IMR-90 (cell line): Measurements from ENCODE around the gene MBNL3. TPM values are rescaled to one million over a fixed set of nuclear protein-coding genes. Genes with fewer than 3 reads are reported as not detected.

Experiments used
- ATAC-seq: fragments of 200-7000 bp; cut with Tn5 transposase; 2 replicates; pipeline ENCODE4 v1.9.1; 2020; ENCODE audit warnings: low read depth, mild to moderate bottlenecking, moderate library complexity
- BruUV-seq: library from RNA; stranded (reverse); fragments of 400-500 nt; replicated peaks from 2 replicates; lab custom pipeline; 2021; lab: Mats Ljungman, UMichigan
- CTCF ChIA-PET: fragments of 300-600 bp; formaldehyde crosslinking; extraction: SDS; loops from one replicate; lab custom pipeline; 2021; ENCODE audit warnings: antibody characterized with exemption; lab: Yijun Ruan, JAX
- POLR2A ChIA-PET: fragments of 300-600 bp; sonication (Branson Sonifier 250); formaldehyde crosslinking; loops from one replicate; lab custom pipeline; 2022; ENCODE audit warnings: antibody characterized with exemption; ENCODE audit not compliant: unreplicated experiment; lab: Charles Lee
- DNase-seq: peaks from one replicate; pipeline ENCODE4 v3.0.0; 2013
- H2AFZ ChIP-seq: replicated peaks from 2 replicates; pipeline ENCODE3; 2013; ENCODE audit warnings: low read length, mild to moderate bottlenecking; ENCODE audit not compliant: poor library complexity
- H2AK5ac ChIP-seq: 2 replicates; pipeline ENCODE4 v1.6.1; 2013; ENCODE audit warnings: low read depth, low read length, inconsistent platforms
- H2AK9ac ChIP-seq: replicated peaks from 2 replicates; pipeline ENCODE3; 2013; ENCODE audit warnings: mild to moderate bottlenecking, low read depth, low read length, moderate library complexity; ENCODE audit not compliant: poor library complexity
- H2BK120ac ChIP-seq: 2 replicates; pipeline ENCODE4 v1.6.1; 2013; ENCODE audit warnings: low read depth, low read length, inconsistent platforms
- H2BK15ac ChIP-seq: 3 replicates; pipeline ENCODE4 v1.6.1; 2013; ENCODE audit warnings: low read depth, low read length, inconsistent platforms
- H2BK20ac ChIP-seq: 2 replicates; pipeline ENCODE4 v1.6.1; 2013; ENCODE audit warnings: low read depth, mild to moderate bottlenecking, inconsistent platforms, low read length, moderate library complexity
- H2BK5ac ChIP-seq: 2 replicates; pipeline ENCODE4 v1.6.1; 2013; ENCODE audit warnings: mild to moderate bottlenecking, low read depth, low read length, inconsistent platforms; ENCODE audit not compliant: poor library complexity, severe bottlenecking
- H3K14ac ChIP-seq: replicated peaks from 2 replicates; pipeline ENCODE4 v1.6.1; 2013; ENCODE audit warnings: low read depth, low read length, inconsistent platforms
- H3K18ac ChIP-seq: 2 replicates; pipeline ENCODE4 v1.6.1; 2013; ENCODE audit warnings: low read depth, low read length, control low read depth
- H3K23ac ChIP-seq: 2 replicates; pipeline ENCODE4 v1.6.1; 2013; ENCODE audit warnings: low read depth, low read length, inconsistent platforms
- H3K27ac ChIP-seq: 2 replicates; pipeline ENCODE4 v1.5.1; 2013; ENCODE audit warnings: mild to moderate bottlenecking, control low read depth, low read length; ENCODE audit not compliant: insufficient read depth
- H3K27me3 ChIP-seq: 2 replicates; pipeline ENCODE4 v1.6.1; 2013; ENCODE audit warnings: low read length; ENCODE audit not compliant: control insufficient read depth, insufficient read depth
- H3K36me3 ChIP-seq: 2 replicates; pipeline ENCODE4 v1.6.1; 2013; ENCODE audit warnings: low read length, mixed read lengths; ENCODE audit not compliant: control insufficient read depth, insufficient read depth
- H3K4ac ChIP-seq: 2 replicates; pipeline ENCODE4 v1.6.1; 2013; ENCODE audit warnings: low read depth, low read length, inconsistent platforms
- H3K4me1 ChIP-seq: 2 replicates; pipeline ENCODE4 v1.6.1; 2013; ENCODE audit warnings: low read length, mixed read lengths; ENCODE audit not compliant: control insufficient read depth, insufficient read depth
- H3K4me2 ChIP-seq: 2 replicates; pipeline ENCODE4 v1.6.1; 2013; ENCODE audit warnings: low read depth, mild to moderate bottlenecking, control low read depth, low read length, moderate library complexity
- H3K4me3 ChIP-seq: 2 replicates; pipeline ENCODE4 v1.5.1; 2013; ENCODE audit warnings: low read depth, mild to moderate bottlenecking, control low read depth, low read length, moderate library complexity; ENCODE audit not compliant: insufficient read depth
- H3K56ac ChIP-seq: 2 replicates; pipeline ENCODE4 v1.6.1; 2013; ENCODE audit warnings: low read length, inconsistent platforms; ENCODE audit not compliant: insufficient read depth; ENCODE audit errors: extremely low read depth
- H3K79me1 ChIP-seq, 2 experiments: 2 replicates each; pipeline ENCODE4 v1.6.1; 2013; ENCODE audit warnings: low read length in 2 of 2, inconsistent platforms in 1 of 2, low read depth in 1 of 2
- H3K9ac ChIP-seq: 2 replicates; pipeline ENCODE4 v1.6.1; 2013; ENCODE audit warnings: low read depth, low read length, control low read depth
- H3K9me1 ChIP-seq: 2 replicates; pipeline ENCODE4 v1.6.1; 2013; ENCODE audit warnings: low read length, inconsistent platforms; ENCODE audit not compliant: insufficient read depth
- H3K9me3 ChIP-seq: 2 replicates; pipeline ENCODE4 v1.6.1; 2013; ENCODE audit warnings: low read length; ENCODE audit not compliant: control insufficient read depth, insufficient read depth
- H4K20me1 ChIP-seq: 2 replicates; pipeline ENCODE4 v1.6.1; 2013; ENCODE audit warnings: low read length, inconsistent platforms; ENCODE audit not compliant: insufficient read depth
- H4K5ac ChIP-seq: 2 replicates; pipeline ENCODE4 v1.6.1; 2013; ENCODE audit warnings: mild to moderate bottlenecking, low read depth, low read length, control low read depth
- H4K8ac ChIP-seq, 2 experiments: 2 replicates each; pipeline ENCODE4 v1.6.1; 2013; ENCODE audit warnings: low read depth in 2 of 2, low read length in 2 of 2, control low read depth in 1 of 2, inconsistent platforms in 1 of 2
- H4K91ac ChIP-seq: 2 replicates; pipeline ENCODE4 v1.6.1; 2013; ENCODE audit warnings: low read depth, low read length, inconsistent platforms; ENCODE audit not compliant: insufficient read depth
- RCOR1 ChIP-seq: IDR thresholded peaks from 2 replicates; pipeline ENCODE4 v1.6.1; 2012; ENCODE audit warnings: mild to moderate bottlenecking, low read length, improper control_type of control experiment; ENCODE audit not compliant: insufficient replicate concordance
- RFX5 ChIP-seq: IDR thresholded peaks from 2 replicates; pipeline ENCODE4 v1.8.0; 2012; ENCODE audit warnings: low read depth, mild to moderate bottlenecking, low read length, moderate library complexity
- WGBS, 2 experiments: methylation state at CpG; one replicate each; pipeline versions ENCODE4 v1.1.5 to v1.1.7; 2013; ENCODE audit warnings: missing lambda C conversion rate in 2 of 2; ENCODE audit not compliant: insufficient read length in 1 of 2; ENCODE audit errors: extremely low coverage in 2 of 2; 5-methylcytosine and 5-hydroxymethylcytosine counted together
- dilution Hi-C: fragments of 300-500 bp; cut with HindIII; formaldehyde crosslinking; loops from one replicate; pipeline ENCODE4 v1.14.3; 2018; ENCODE audit warnings: low sequenced_read_pairs; ENCODE audit not compliant: unreplicated experiment
- in situ Hi-C: fragments of 300-500 bp; cut with MboI; formaldehyde crosslinking; loops from 3 replicates; pipeline ENCODE4 v1.14.3; 2019; ENCODE audit warnings: low sequenced_read_pairs, inconsistent platforms, mixed read lengths
- intact Hi-C: fragments of 100-400 bp; cut with micrococcal nuclease; formaldehyde crosslinking; loops from 2 replicates; pipeline ENCODE4 v1.10.0; 2022
- polyA plus RNA-seq, 3 experiments: library from polyadenylated mRNA; depleted of rRNA; stranded (reverse); fragments of >200 nt; gene quantifications; 2 replicates each; pipeline ENCODE4 v1.2.3, GENCODE V29; 2012; ENCODE audit warnings: low replicate concordance in 1 of 3
- total RNA-seq: library from RNA; depleted of rRNA; stranded (reverse); fragments of >200 nt; gene quantifications from 2 replicates; pipeline ENCODE4 v1.2.3, GENCODE V29; 2012

The MBNL3 gene
- total and polyA plus RNA-seq, 2 of the 4 experiments (the other 2 are of a cell fraction): 0.32 to 1.1 TPM

DNA sequence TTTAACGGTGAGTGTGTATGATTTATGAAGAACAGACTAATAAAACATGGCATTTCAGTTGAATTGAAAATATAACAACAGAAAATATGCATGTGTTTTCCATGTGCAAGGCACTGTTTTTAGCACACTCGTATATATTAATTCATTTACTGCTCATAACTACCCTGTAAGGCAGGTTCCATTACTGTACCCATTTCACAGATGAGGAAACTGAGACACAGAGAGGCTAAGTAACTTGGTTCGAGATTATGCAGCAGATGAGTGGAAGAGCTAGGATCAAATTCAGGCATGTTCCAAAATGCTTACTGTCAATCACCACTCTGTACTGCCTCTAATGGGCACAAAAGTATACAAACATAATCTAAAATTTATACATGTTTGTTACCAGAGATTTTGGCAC is 20.4 kb downstream of the MBNL3 start:
- Histone ChIP-seq H2AK9ac (no peak overlapping the region), H4K8ac (no peak overlapping the region), H3K27ac (no peak overlapping the region), H2BK20ac (no peak overlapping the region), H2BK5ac (no peak overlapping the region), H4K20me1 (no peaks in the 10 kb centered on the region), H3K9ac (no peak overlapping the region), H3K4me2 (no peak overlapping the region), H4K5ac (no peak overlapping the region), H3K14ac (no peak overlapping the region), H2AK5ac (no peak overlapping the region), H3K79me1 (no peaks in the 10 kb centered on the region), H2BK15ac (no peak overlapping the region), H3K9me1 (no peaks in the 10 kb centered on the region), H3K4ac (no peak overlapping the region), H3K18ac (no peak overlapping the region), H3K9me3 (no peaks in the 10 kb centered on the region), H3K36me3 (no peaks in the 10 kb centered on the region), H3K4me3 (no peak overlapping the region), H2AFZ (no peak overlapping the region), H3K4me1 (no peaks in the 10 kb centered on the region), H4K91ac (no peak overlapping the region), H3K56ac (no peak overlapping the region), H2BK120ac (no peak overlapping the region), H3K27me3 (no peaks in the 10 kb centered on the region), H3K23ac (no peak overlapping the region)
- no peak for DNase-seq
- dilution Hi-C loops (no loop called here), intact Hi-C loops (no loop called here), in situ Hi-C loops (no loop called here)
- WGBS, 2 experiments: no CpG with 5 or more reads among the region's 3 CpGs
- ATAC-seq: no peak
- ChIA-PET CTCF (no interaction called here), POLR2A (no interaction called here)
- no TSS peak for BruUV-seq
- no peak for TF ChIP-seq RFX5
- no peak for TF ChIP-seq RCOR1
